Loucy (cell line): Measurements from ENCODE around the gene SGF29.

ENCODE experiments used
- EZH2phosphoT487 ChIP-seq: fragments of 200-600 bp; IDR thresholded peaks from 2 replicates; pipeline ENCODE4 v1.6.1; 2018; ENCODE audit warnings: antibody characterized with exemption, mild to moderate bottlenecking, moderate library complexity, borderline replicate concordance
- TF ChIP-seq, protein P1 (sequence below): fragments of 200-600 bp; sonication (generic); conservative IDR thresholded peaks from 2 replicates; pipeline ENCODE4 v1.5.1; 2014; ENCODE audit warnings: mild to moderate bottlenecking, antibody characterized with exemption, low read length

- TF ChIP-seq, protein P1, sequence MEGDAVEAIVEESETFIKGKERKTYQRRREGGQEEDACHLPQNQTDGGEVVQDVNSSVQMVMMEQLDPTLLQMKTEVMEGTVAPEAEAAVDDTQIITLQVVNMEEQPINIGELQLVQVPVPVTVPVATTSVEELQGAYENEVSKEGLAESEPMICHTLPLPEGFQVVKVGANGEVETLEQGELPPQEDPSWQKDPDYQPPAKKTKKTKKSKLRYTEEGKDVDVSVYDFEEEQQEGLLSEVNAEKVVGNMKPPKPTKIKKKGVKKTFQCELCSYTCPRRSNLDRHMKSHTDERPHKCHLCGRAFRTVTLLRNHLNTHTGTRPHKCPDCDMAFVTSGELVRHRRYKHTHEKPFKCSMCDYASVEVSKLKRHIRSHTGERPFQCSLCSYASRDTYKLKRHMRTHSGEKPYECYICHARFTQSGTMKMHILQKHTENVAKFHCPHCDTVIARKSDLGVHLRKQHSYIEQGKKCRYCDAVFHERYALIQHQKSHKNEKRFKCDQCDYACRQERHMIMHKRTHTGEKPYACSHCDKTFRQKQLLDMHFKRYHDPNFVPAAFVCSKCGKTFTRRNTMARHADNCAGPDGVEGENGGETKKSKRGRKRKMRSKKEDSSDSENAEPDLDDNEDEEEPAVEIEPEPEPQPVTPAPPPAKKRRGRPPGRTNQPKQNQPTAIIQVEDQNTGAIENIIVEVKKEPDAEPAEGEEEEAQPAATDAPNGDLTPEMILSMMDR: no peak
- TF ChIP-seq EZH2phosphoT487: no peak
Measured at GRCh38 chr16:28537076-28537475, 16.6 kb upstream of the SGF29 start.
